Mucosa of descending colon (tissue), 3 donors: ENCODE results near the gene TREML1. TPM values are rescaled to one million over a fixed set of nuclear protein-coding genes. Genes with fewer than 3 reads are reported as not detected.

ENCODE experiments used
- ATAC-seq: fragments of 200-7000 bp; cut with Tn5 transposase; one replicate; pipeline ENCODE4 v1.9.1; 2020; ENCODE audit warnings: mild to moderate bottlenecking, moderate library complexity
- DNase-seq, 3 donors: peaks; one replicate each; pipeline ENCODE4 v3.0.0-alpha.2; 2020
- H3K36me3 ChIP-seq: fragments of 200-600 bp; one replicate; pipeline ENCODE4 v1.8.0; 2021; ENCODE audit warnings: low read depth, mild to moderate bottlenecking
- H3K4me1 ChIP-seq: fragments of 200-600 bp; one replicate; pipeline ENCODE4 v1.8.0; 2021; ENCODE audit warnings: low read depth, mild to moderate bottlenecking
- H3K4me3 ChIP-seq: fragments of 200-600 bp; one replicate; pipeline ENCODE4 v1.8.0; 2021; ENCODE audit warnings: mild to moderate bottlenecking
- H3K9me3 ChIP-seq: fragments of 200-600 bp; one replicate; pipeline ENCODE4 v1.8.0; 2021; ENCODE audit warnings: mild to moderate bottlenecking
- intact Hi-C, 2 donors: fragments of 100-400 bp; cut with DNase I in 1 of 2; cut with micrococcal nuclease in 1 of 2; formaldehyde crosslinking; loops; one replicate each; pipeline versions ENCODE4 v1.11.0 to v1.11.1; 2022; cut with DNase I, micrococcal nuclease
- long read RNA-seq, 2 donors: library from polyadenylated mRNA; unstranded; transcript quantifications; one replicate each; pipeline ENCODE4 v2.0.0, GENCODE V29; 2019 to 2021
- total RNA-seq, 3 donors: library from RNA; stranded (reverse); fragmentation: NEBNext Ultra II Directional in 2 of 3; extraction: Animal tissue kit (Norgen Biotek cat#: 25700) in 2 of 3; gene quantifications; one replicate each; pipeline versions ENCODE4 v1.2.1 to v1.2.4, GENCODE V29; 2021 to 2023
- TF ChIP-seq, protein P1 (sequence below): fragments of 200-600 bp; IDR thresholded peaks from one replicate; pipeline ENCODE4 v1.8.0; 2022; ENCODE audit warnings: antibody characterized with exemption, mild to moderate bottlenecking
- donor health status: DM: no; HTN: no; CAD: no; lungs with moderate emphysema.
- donor health status: DM: no; HTN: no; CAD: no.
- donor health status: DM: no; HTN: yes; CAD: no.

The TREML1 gene
- total RNA-seq: under 1 TPM in 1 of 3 donors, not detected in 2; 0.35 TPM
- long read RNA-seq, donor 1: 0 reads
- long read RNA-seq, donor 2: 0 reads

DNA sequence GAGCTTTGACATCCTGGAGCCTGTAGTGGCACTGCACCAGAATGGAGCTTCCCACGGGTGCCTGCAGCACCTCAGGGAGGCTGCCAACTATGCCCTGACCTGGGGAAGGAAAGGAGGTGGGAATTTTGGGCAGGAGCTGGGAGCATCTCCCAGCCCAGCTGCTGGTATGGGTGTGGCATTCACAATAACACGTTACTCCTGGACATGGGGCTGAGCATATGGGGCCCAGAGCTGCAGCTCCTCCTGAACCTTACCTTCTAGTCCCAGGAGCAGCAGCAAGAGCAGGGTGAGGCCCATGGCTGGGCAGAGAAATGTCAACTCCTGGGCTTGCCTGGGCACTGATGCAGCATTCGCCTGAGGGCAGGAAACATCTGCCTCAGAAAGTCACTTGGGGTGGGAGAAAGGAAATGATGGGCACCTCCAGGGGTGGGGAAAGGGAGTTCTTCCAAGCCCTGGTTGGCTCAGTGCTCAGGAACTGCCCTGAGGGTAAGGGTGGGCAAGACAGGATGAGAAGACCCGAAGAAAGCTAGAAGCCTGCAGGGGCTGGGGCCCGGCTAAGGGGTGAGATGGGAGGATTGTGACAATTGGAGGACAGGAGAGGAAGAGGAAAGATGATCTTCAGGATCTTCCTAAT lies at the start of gene TREML1:
Gene TREML1, minus strand, starts transcription at position 356 of the 634 bp plus-strand sequence. Its CDS starts 59 bp downstream, at position 297.
- Histone ChIP-seq H3K36me3 (no peaks in the 10 kb centered on the region), H3K9me3 (no peaks in the 10 kb centered on the region), H3K4me3 (no peak within 1 kb of the TSS), H3K4me1 (no peaks in the 10 kb centered on the region)
- ATAC-seq (no peak), DNase-seq (no peak)
- intact Hi-C loops: no loop called here
- TF ChIP-seq, protein P1, sequence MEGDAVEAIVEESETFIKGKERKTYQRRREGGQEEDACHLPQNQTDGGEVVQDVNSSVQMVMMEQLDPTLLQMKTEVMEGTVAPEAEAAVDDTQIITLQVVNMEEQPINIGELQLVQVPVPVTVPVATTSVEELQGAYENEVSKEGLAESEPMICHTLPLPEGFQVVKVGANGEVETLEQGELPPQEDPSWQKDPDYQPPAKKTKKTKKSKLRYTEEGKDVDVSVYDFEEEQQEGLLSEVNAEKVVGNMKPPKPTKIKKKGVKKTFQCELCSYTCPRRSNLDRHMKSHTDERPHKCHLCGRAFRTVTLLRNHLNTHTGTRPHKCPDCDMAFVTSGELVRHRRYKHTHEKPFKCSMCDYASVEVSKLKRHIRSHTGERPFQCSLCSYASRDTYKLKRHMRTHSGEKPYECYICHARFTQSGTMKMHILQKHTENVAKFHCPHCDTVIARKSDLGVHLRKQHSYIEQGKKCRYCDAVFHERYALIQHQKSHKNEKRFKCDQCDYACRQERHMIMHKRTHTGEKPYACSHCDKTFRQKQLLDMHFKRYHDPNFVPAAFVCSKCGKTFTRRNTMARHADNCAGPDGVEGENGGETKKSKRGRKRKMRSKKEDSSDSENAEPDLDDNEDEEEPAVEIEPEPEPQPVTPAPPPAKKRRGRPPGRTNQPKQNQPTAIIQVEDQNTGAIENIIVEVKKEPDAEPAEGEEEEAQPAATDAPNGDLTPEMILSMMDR: no peak

- H3K36me3 ChIP-seq: no peaks in the 10 kb centered on the region
- H3K9me3 ChIP-seq: no peaks in the 10 kb centered on the region
- TF ChIP-seq, protein P1: no peak
- DNase-seq (no peak), ATAC-seq (peak; percentile 23)
- H3K4me3 ChIP-seq: no peak overlapping the region
- peaks cover 4% of the 10 kb centered on the region for H3K4me1 ChIP-seq
- intact Hi-C loops: no loop called here
Measured at GRCh38 chr6:41201764-41202173, 47.6 kb upstream of the TREML1 start.

DNA sequence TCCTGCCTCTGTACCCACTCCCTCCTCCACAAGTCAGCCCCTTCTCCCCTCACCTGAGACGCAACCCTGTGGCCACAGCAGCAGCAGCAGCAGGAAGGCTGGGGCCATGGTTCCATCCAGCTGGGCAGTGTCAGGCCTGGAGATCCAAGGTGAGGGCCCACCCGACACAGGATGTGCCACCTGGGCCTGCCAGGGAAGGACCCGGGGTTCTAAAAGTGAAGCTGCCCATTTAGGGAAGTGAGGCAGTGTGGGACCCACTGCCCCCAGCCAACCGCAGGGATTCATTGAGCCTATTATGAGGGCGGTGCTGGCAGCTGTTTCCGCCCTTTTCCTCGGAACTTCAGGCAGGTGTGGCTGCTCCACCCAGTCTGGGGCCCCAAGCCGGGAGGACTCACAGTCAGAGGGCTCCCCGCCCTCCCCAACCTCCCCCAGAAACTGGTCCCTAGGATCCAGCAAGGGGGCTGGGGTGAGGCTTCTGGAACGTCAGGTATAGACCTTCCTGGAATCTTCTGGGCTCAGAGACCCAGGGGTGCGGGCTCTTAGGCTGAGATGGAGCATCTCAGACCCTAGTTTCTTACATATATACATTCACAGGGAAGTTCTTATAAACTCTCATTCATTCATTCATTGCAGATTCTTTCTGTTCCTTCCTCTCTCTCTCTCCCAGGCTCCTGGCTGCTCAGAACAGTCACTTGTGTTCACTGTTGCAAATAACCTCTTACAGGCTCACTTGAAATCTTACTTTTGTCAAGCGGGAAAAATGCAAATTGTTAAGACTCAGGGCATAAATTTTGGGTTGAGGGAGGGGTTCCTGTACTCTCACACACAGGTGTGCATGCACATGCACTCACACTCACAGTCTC lies 47.0 kb upstream of the TREML1 start, which contains the start of gene TREML2:
Gene TREML2, minus strand, starts transcription at position 249 of the 863 bp plus-strand sequence. Its CDS starts 141 bp downstream, at position 108.
- peak; percentile 61 for ATAC-seq
- DNase-seq: peak; percentile 10 to 64 (median 32)

DNA sequence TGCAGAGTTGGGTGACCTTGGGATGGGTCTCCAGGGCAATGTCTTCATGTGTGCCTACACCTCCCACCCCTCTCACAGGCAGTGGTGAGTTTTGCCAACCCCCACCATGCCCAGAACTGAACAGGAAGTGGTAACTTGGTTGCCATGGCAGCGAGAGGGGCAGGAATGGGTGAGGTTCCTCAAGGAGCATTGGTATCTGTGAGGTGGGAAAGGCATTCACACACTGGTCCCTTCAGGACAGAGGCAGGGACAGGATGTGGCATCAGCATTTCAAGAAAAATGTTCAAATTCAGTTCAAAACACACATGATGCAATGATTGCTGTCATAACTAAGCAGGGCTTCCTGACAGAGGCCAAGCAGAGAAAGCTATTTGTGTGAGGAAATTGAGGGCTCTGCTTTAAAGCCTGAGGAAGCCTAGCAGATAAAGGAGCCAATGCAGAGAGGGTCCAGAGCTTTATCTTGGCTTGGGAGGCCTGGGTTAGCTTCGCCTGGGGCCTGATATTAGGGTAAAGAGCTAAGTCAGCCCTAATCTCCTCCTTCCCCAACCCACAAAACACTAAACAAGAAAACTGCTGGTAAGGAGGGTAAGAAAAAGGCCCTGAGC lies 46.3 kb upstream of the TREML1 start:
- Histone ChIP-seq H3K36me3 (no peaks in the 10 kb centered on the region), H3K4me3 (no peak overlapping the region), H3K4me1 (peaks cover 4% of the 10 kb centered on the region), H3K9me3 (no peaks in the 10 kb centered on the region)
- intact Hi-C loops: no loop called here
- DNase-seq: peak in 1 of 3 donors; percentile 11
- peak; percentile 64 for ATAC-seq
- TF ChIP-seq, protein P1: no peak

More for the DNA sequence above, 47.0 kb upstream of the TREML1 start, which contains the start of gene TREML2:
- Histone ChIP-seq H3K4me1 (peaks cover 4% of the 10 kb centered on the region), H3K9me3 (no peaks in the 10 kb centered on the region), H3K36me3 (no peaks in the 10 kb centered on the region), H3K4me3 (no peak within 1 kb of the TSS)
- TF ChIP-seq, protein P1: no peak
- intact Hi-C loops: no loop called here

DNA sequence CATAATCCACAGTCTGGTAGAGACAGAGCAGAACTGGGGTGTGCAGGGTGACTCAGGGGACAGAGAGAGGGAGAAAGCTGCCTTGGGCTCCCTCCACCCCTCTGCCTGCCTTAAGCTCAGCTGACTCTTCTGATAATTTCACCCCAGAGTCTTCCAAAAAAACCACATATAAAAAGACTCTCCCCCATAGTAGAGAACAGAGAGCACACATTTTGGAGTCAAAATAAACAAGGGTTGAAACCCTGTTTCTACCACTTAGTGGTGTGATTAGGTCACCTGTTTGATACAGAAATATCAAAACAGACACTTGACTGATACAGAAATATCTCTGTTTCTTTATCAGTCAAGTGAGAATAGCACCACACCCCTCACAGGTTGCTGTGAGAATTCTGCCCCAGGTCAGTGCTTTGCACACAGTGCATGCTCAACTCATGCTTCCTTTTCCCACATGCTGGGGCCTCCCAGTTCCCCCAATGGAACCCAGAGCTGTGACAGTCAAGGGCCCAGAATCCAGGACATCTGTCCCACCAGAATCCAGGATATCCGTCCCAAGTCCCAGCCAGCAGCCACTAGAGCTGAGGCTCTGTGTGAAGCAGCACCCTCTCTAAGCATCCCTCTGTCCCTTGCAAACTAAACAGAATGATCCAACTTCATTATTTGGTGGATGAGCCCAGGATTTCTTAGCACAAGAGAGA lies 45.6 kb upstream of the TREML1 start:
- Histone ChIP-seq H3K9me3 (no peaks in the 10 kb centered on the region), H3K4me3 (no peak overlapping the region), H3K4me1 (peaks cover 4% of the 10 kb centered on the region), H3K36me3 (no peaks in the 10 kb centered on the region)
- intact Hi-C loops: no loop called here
- ATAC-seq: peak; percentile 47
- TF ChIP-seq, protein P1: no peak
- no peak for DNase-seq
